NB4 (cell line): ENCODE measurements around the gene ANKRD55.

Source experiments
- CTCF ChIP-seq: IDR thresholded peaks from one replicate; pipeline ENCODE4 v1.5.1; 2012; ENCODE audit warnings: low read depth, low read length
- MAX ChIP-seq: IDR thresholded peaks from 2 replicates; pipeline ENCODE4 v1.6.1; 2011; ENCODE audit warnings: low read depth, low read length
- MYC ChIP-seq: IDR thresholded peaks from 2 replicates; pipeline ENCODE4 v1.6.1; 2011; ENCODE audit warnings: low read depth, low read length
- POLR2A ChIP-seq: IDR thresholded peaks from 2 replicates; pipeline ENCODE4 v1.6.1; 2011; ENCODE audit warnings: mild to moderate bottlenecking; ENCODE audit not compliant: insufficient read length; ENCODE audit errors: extremely low read depth

- no peak for TF ChIP-seq CTCF
- no peak for TF ChIP-seq POLR2A
- TF ChIP-seq MAX, result no peak
- no peak for TF ChIP-seq MYC
Observed at GRCh38 chr5:56232538-56232937, 592 bp downstream of the ANKRD55 start.
